SK-N-SH treated with all-trans-retinoic acid at 6 μM for 48 hours (cell line): ENCODE measurements around the gene CRYAA.

ENCODE experiments used
- ARNTL ChIP-seq: fragments of 450-650 bp; formaldehyde crosslinking; IDR thresholded peaks from 2 replicates; pipeline ENCODE4 v1.5.0; 2020; ENCODE audit warnings: low read depth, mild to moderate bottlenecking, moderate library complexity, borderline replicate concordance
- GLIS3 ChIP-seq: fragments of 250-450 bp; sonication (Bioruptor Pico); IDR thresholded peaks from 2 replicates; pipeline ENCODE4 v1.5.0; 2020; ENCODE audit warnings: mild to moderate bottlenecking, moderate library complexity
- ISL1 ChIP-seq: fragments of 250-450 bp; sonication (Bioruptor Pico); IDR thresholded peaks from 2 replicates; pipeline ENCODE4 v2.1.2; 2022; ENCODE audit warnings: mild to moderate bottlenecking, moderate library complexity
- OSR1 ChIP-seq: fragments of 250-450 bp; sonication (Bioruptor Pico); IDR thresholded peaks from 2 replicates; pipeline ENCODE4 v1.8.0; 2022; ENCODE audit warnings: moderate library complexity, mild to moderate bottlenecking, inconsistent platforms
- PPARA ChIP-seq: fragments of 250-450 bp; sonication (Bioruptor Pico); IDR thresholded peaks from 2 replicates; pipeline ENCODE4 v1.5.0; 2020; ENCODE audit warnings: mild to moderate bottlenecking, borderline replicate concordance
- SNAI2 ChIP-seq: fragments of 250-450 bp; sonication (Bioruptor Pico); IDR thresholded peaks from 2 replicates; pipeline ENCODE4 v1.5.0; 2020; ENCODE audit warnings: mild to moderate bottlenecking, moderate library complexity
- TOX ChIP-seq: fragments of 250-450 bp; sonication (Bioruptor Pico); IDR thresholded peaks from 2 replicates; pipeline ENCODE4 v1.8.0; 2021; ENCODE audit warnings: mild to moderate bottlenecking, moderate library complexity, borderline replicate concordance
- ZC3H10 ChIP-seq: fragments of 250-450 bp; sonication (Bioruptor Pico); IDR thresholded peaks from 2 replicates; pipeline ENCODE4 v1.5.1; 2021; ENCODE audit warnings: mild to moderate bottlenecking, moderate library complexity
- ZFP30 ChIP-seq: fragments of 450-650 bp; formaldehyde crosslinking; IDR thresholded peaks from 2 replicates; pipeline ENCODE4 v1.5.0; 2022; ENCODE audit warnings: mild to moderate bottlenecking, moderate library complexity
- ZNF70 ChIP-seq: fragments of 450-650 bp; formaldehyde crosslinking; IDR thresholded peaks from 2 replicates; pipeline ENCODE4 v1.5.0; 2020; ENCODE audit warnings: mild to moderate bottlenecking, moderate library complexity
- TF ChIP-seq, protein P1 (sequence below): fragments of 250-450 bp; sonication (Bioruptor Pico); IDR thresholded peaks from 2 replicates; pipeline ENCODE4 v1.5.0; 2020; ENCODE audit warnings: mild to moderate bottlenecking, moderate library complexity
- TF ChIP-seq, protein P2 (sequence below): fragments of 250-450 bp; sonication (Bioruptor Pico); IDR thresholded peaks from 2 replicates; pipeline ENCODE4 v1.8.0; 2020; ENCODE audit warnings: mild to moderate bottlenecking, moderate library complexity, borderline replicate concordance

DNA sequence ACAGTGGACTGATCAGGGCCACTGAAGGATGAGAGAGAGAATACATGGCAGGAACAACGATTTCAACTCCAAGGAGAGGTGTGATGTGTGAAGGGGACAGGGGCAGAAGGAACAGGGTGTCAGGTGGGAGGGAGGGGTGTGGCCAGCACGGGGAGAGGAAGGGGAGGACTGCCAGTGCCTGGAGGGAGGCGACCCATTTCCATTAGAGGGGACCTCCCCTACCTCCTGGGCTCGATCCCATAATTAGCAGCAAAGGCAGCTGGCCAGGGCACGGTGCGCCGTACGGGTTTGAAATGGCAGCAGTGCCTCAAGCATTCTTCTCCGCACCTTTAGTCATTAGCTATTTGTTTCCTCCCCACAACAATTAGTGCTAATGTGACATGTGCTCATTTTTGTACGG, 22.7 kb downstream of the CRYAA start:
- TF ChIP-seq ARNTL (CRISPR knock-in tag) (no peak), TOX (CRISPR knock-in tag) (no peak), ZFP30 (CRISPR knock-in tag) (no peak), ISL1 (CRISPR knock-in tag) (no peak), ZNF70 (no peak), OSR1 (no peak), ZC3H10 (CRISPR knock-in tag) (no peak), PPARA (no peak), SNAI2 (no peak), GLIS3 (CRISPR knock-in tag) (no peak)
- TF ChIP-seq, protein P1, sequence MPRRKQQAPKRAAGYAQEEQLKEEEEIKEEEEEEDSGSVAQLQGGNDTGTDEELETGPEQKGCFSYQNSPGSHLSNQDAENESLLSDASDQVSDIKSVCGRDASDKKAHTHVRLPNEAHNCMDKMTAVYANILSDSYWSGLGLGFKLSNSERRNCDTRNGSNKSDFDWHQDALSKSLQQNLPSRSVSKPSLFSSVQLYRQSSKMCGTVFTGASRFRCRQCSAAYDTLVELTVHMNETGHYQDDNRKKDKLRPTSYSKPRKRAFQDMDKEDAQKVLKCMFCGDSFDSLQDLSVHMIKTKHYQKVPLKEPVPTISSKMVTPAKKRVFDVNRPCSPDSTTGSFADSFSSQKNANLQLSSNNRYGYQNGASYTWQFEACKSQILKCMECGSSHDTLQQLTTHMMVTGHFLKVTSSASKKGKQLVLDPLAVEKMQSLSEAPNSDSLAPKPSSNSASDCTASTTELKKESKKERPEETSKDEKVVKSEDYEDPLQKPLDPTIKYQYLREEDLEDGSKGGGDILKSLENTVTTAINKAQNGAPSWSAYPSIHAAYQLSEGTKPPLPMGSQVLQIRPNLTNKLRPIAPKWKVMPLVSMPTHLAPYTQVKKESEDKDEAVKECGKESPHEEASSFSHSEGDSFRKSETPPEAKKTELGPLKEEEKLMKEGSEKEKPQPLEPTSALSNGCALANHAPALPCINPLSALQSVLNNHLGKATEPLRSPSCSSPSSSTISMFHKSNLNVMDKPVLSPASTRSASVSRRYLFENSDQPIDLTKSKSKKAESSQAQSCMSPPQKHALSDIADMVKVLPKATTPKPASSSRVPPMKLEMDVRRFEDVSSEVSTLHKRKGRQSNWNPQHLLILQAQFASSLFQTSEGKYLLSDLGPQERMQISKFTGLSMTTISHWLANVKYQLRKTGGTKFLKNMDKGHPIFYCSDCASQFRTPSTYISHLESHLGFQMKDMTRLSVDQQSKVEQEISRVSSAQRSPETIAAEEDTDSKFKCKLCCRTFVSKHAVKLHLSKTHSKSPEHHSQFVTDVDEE (CRISPR knock-in tag), result no peak
- TF ChIP-seq, protein P2, sequence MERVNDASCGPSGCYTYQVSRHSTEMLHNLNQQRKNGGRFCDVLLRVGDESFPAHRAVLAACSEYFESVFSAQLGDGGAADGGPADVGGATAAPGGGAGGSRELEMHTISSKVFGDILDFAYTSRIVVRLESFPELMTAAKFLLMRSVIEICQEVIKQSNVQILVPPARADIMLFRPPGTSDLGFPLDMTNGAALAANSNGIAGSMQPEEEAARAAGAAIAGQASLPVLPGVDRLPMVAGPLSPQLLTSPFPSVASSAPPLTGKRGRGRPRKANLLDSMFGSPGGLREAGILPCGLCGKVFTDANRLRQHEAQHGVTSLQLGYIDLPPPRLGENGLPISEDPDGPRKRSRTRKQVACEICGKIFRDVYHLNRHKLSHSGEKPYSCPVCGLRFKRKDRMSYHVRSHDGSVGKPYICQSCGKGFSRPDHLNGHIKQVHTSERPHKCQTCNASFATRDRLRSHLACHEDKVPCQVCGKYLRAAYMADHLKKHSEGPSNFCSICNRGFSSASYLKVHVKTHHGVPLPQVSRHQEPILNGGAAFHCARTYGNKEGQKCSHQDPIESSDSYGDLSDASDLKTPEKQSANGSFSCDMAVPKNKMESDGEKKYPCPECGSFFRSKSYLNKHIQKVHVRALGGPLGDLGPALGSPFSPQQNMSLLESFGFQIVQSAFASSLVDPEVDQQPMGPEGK (CRISPR knock-in tag), result no peak
